GM12873 (cell line): ENCODE data around the gene DLGAP1.

Source experiments
- TF ChIP-seq, protein P1 (sequence below): IDR thresholded peaks from 2 replicates; pipeline ENCODE4 v1.5.1; 2012; ENCODE audit warnings: low read depth, mild to moderate bottlenecking, moderate library complexity, low read length, control low read depth; ENCODE audit not compliant: insufficient read depth; ENCODE audit errors: missing control alignments

The DLGAP1 gene

DNA sequence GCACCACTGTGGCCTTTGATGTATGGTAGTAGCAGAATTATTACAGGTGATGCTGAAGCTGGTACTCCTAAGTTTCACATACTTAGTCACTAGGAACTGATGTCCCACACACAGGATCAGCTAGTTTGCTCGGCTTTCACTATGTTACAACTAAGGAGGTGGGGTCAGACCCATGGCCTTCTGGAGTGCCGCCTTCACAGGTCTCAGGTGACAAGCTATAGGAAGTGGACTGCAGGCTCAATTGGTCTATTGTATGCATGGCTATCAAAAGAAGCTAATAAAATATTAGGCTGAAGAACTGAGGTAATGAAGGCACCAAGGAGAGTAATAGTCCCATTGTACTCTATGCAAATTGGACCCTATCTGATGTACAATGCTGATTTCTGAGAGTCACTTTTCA is 170.6 kb downstream of the DLGAP1 start:
- TF ChIP-seq, protein P1, sequence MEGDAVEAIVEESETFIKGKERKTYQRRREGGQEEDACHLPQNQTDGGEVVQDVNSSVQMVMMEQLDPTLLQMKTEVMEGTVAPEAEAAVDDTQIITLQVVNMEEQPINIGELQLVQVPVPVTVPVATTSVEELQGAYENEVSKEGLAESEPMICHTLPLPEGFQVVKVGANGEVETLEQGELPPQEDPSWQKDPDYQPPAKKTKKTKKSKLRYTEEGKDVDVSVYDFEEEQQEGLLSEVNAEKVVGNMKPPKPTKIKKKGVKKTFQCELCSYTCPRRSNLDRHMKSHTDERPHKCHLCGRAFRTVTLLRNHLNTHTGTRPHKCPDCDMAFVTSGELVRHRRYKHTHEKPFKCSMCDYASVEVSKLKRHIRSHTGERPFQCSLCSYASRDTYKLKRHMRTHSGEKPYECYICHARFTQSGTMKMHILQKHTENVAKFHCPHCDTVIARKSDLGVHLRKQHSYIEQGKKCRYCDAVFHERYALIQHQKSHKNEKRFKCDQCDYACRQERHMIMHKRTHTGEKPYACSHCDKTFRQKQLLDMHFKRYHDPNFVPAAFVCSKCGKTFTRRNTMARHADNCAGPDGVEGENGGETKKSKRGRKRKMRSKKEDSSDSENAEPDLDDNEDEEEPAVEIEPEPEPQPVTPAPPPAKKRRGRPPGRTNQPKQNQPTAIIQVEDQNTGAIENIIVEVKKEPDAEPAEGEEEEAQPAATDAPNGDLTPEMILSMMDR: no peak

- TF ChIP-seq, protein P1: no peak
Observed at GRCh38 chr18:4283746-4284291, 171.3 kb downstream of the DLGAP1 start.

DNA sequence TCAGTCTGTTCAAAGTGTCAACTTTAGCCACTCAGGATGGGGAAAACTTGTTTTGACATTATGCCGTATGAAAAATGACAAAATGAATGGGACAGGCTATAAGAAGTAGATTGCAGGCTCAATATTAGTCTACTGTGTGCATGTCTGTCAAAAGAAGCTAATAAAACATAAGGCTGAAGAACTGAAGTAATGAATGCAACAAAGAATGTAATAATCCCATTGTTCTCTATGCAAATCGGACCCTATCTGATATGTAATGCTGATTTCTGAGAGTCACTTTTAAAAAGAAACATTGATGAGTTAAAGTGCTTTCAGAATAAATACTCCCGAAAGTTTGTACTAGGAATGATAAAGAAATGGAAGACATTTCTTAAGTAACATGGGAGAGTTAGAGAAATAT is 172.2 kb downstream of the DLGAP1 start:
- TF ChIP-seq, protein P1: no peak

DNA sequence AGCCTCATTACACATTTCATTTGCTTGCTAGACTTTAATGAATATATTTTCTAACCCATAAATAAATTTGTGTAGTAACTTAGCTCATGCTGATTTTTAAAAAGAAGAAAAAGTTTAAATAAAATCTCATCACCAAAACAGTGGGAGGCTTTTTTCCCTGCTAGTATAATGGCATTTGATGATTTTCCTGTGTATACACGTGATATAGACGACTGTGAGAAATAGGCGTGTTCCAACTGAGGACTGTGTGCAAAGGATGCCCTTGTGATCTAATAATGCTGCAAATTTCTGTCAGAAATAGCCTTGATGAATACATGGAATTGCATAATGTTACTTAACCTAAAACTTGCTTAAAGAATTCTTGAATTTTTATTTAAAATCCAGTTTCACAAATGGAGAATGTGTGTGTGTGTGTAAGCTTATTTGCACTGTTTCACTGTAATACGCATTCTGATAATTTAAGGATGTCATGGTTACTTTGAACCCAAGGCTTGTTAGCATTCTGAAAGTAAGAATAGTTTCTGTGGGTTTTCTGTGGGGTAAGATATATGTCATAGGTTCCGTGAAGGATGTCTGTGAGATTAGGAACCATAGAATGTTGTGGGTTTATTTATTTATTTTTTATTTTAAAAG is 178.0 kb downstream of the DLGAP1 start:
- TF ChIP-seq, protein P1: no peak

- TF ChIP-seq, protein P1: no peak
Observed at GRCh38 chr18:4271952-4272351, 183.2 kb downstream of the DLGAP1 start.

DNA sequence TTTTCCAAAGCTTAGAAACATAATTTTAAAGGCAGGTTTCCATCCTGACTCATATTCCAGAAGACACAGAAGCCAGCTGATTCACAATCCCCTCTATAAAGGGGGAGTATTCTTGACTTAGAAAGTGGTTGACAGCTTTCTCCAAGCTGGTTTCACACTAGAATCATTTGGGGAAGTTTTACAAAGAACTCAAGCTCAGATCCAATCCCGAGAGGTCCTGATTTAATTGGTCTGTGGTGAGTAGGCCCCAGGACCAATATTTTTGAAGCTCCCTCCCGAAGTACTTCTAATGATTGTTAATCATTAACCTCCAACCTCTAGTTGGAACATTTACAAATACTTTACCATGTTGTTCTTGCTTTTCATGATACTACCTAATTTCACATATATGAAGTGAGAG is 184.1 kb downstream of the DLGAP1 start:
- TF ChIP-seq, protein P1: no peak

GRCh38 chr18:4270016-4270415 is 185.1 kb downstream of the DLGAP1 start:
- TF ChIP-seq, protein P1: no peak
